ENCODE measurements around the gene FGFR4. TPM values are rescaled to one million over a fixed set of nuclear protein-coding genes. Genes with fewer than 3 reads are reported as not detected.
A peak's percentile ranks its signal among the peaks of the same experiment; 100 is the strongest.

FGFR4 gene
- total and polyA plus RNA-seq, 2 donors (not counting 1 experiment from before 2014, with no cell fraction given) = 1.2 to 2.7 TPM

DNA sequence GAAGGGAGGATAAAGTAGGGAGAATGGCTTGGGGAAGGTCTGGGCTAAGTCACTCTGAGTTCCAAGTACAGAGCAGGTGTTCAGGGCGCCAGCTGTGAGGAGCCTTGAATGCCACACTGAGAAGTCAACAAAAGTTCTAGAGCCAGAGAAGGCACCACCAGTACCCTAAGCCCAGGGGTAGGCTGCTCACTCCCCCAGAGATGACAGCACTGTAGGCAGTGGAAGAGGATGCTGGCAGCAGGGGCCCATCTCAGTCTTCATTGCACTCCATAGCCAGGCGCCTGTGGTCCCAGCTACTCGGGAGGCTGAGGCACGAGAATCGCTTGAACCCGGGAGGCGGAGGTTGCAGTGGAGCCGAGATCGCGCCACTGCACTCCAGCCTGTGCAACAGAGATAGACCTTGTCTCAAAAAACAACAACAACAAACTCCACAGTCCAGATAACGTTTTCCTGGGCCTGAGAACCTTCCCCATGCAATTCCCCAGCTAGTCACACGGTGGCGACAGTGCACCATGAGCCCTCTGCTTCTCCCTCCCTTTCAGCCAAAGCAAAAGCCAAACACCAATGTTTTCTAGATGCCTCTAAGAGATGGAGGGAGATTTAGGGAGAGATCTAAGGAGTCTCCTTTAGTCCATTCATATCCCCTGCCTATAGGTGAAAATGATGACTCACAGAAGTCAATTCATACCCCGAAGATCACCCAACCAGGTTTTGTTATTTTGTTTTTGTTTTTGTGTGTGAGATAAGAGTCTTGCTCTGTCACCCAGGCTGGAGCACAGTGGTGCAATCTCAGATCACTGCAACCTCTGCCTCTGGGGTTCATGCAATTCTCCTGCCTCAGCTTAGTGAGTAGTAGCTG is 27.1 kb downstream of the FGFR4 start:
- no peaks in the 10 kb centered on the region for H3K27me3 ChIP-seq (replicated peaks in 1 of 4; ENCODE audit: control extremely low read depth in 1 of 4, control insufficient read depth in 3 of 4, insufficient read depth in 4 of 4, low read length in 3 of 4)
- H3K36me3 ChIP-seq (replicated peaks in 1 of 2; ENCODE audit: control extremely low read depth in 1 of 2, control insufficient read depth in 1 of 2, extremely low read depth in 1 of 2, insufficient read depth in 2 of 2, low read length in 1 of 2) = no peaks in the 10 kb centered on the region
- H3K9ac ChIP-seq (ENCODE audit: low read length) = no peak overlapping the region
- H3K27ac Mint-ChIP-seq = peak overlapping the region; percentile 46
- H3K79me2 ChIP-seq (ENCODE audit: control insufficient read depth, insufficient read depth, low read length) = no peaks in the 10 kb centered on the region
- no peaks in the 10 kb centered on the region for H3K27me3 Mint-ChIP-seq
- ChIA-PET CTCF (interaction anchor here (0.8 to 6.9 kb wide), 51 partner anchors 9 to 1383 kb away, joined by 3 to 89 read pairs (median 4); partner anchors contain the start of genes NSD1 and ZNF346), POLR2A (interaction anchor here (0.7 kb wide), 1 partner anchor 20 kb away, joined by 3 read pairs; the partner anchor contains the start of gene NSD1)
- peak overlapping the region; percentile 19 for H2AFZ ChIP-seq (ENCODE audit: insufficient read depth, low read depth, low read length, poor library complexity, severe bottlenecking)
- no peak overlapping the region for H3K4me3 ChIP-seq (ENCODE audit: control extremely low read depth in 1 of 5, extremely low read depth in 1 of 5, insufficient read depth in 1 of 5, low read depth in 2 of 5, low read length in 4 of 5)
- no peak for TF ChIP-seq EZH2 (IDR thresholded peaks at IDR 0.05; ENCODE audit: borderline replicate concordance, insufficient read depth, low read depth, low read length, poor library complexity, severe bottlenecking)
- TF ChIP-seq, protein P1, sequence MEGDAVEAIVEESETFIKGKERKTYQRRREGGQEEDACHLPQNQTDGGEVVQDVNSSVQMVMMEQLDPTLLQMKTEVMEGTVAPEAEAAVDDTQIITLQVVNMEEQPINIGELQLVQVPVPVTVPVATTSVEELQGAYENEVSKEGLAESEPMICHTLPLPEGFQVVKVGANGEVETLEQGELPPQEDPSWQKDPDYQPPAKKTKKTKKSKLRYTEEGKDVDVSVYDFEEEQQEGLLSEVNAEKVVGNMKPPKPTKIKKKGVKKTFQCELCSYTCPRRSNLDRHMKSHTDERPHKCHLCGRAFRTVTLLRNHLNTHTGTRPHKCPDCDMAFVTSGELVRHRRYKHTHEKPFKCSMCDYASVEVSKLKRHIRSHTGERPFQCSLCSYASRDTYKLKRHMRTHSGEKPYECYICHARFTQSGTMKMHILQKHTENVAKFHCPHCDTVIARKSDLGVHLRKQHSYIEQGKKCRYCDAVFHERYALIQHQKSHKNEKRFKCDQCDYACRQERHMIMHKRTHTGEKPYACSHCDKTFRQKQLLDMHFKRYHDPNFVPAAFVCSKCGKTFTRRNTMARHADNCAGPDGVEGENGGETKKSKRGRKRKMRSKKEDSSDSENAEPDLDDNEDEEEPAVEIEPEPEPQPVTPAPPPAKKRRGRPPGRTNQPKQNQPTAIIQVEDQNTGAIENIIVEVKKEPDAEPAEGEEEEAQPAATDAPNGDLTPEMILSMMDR (IDR thresholded peaks at IDR 0.05) = peak; percentile 98
- 21% methylated on average over 11 of the region's 14 CpGs for WGBS (ENCODE audit: insufficient coverage)
- H3K4me2 ChIP-seq (replicated peaks; ENCODE audit: low read depth, low read length, poor library complexity, severe bottlenecking) = no peak overlapping the region
- peaks cover 10 to 21% of the 10 kb centered on the region in 2 donors for H3K4me1 ChIP-seq (ENCODE audit: control insufficient read depth in 2 of 2, insufficient read depth in 2 of 2, low read length in 2 of 2)
- intact Hi-C loops (cut with micrococcal nuclease) = loop anchor here (1.0 to 10.0 kb wide), 6 partner anchors 20 to 291 kb away; partner anchors contain the start of genes F12, NSD1, PFN3 and PRELID1
- peaks cover 18% of the 10 kb centered on the region for H3K4me1 Mint-ChIP-seq
- no peak overlapping the region for H3K27ac ChIP-seq (ENCODE audit: low read length in 2 of 2)
- H3K9me3 ChIP-seq (ENCODE audit: control extremely low read depth in 1 of 3, control insufficient read depth in 2 of 3, insufficient read depth in 1 of 3, low read length in 2 of 3) = peaks cover 0 to 8% (median 0%) of the 10 kb centered on the region in 3 donors
- no peaks in the 10 kb centered on the region for H3K9me3 Mint-ChIP-seq (ENCODE audit: insufficient read depth)
- H4K20me1 ChIP-seq (ENCODE audit: control insufficient read depth, insufficient read depth, low read length, poor library complexity, severe bottlenecking) = no peaks in the 10 kb centered on the region
- H3K4me3 Mint-ChIP-seq = no peak overlapping the region
- ATAC-seq (ENCODE audit: low read depth) (peak; percentile 65), DNase-seq (peak; percentile 86)

Measured in B cell (primary cell).